ENCODE results near the gene CCDC6.

The CCDC6 gene

DNA sequence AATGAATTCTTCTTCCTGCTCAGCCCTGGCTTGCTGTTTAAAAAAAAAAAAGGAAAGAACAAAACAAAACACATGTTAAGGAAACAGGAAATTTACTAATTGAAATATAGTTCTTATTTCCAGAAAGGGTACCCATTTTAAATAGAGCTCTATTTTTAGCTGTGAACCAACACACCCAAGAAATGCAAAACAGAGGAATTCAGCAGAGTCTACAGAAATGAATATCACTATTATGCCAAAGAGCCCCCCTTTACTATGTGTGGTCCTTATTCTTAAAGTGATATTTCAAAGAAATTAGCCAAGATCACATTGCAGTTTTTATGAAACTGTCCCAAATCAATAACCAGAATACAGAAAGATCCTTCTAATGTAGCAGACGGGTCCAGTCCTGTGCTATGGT is 53.7 kb downstream of the CCDC6 start:
- DNase-seq (ENCODE audit: low read depth in 2 of 2) = no peak

DNA sequence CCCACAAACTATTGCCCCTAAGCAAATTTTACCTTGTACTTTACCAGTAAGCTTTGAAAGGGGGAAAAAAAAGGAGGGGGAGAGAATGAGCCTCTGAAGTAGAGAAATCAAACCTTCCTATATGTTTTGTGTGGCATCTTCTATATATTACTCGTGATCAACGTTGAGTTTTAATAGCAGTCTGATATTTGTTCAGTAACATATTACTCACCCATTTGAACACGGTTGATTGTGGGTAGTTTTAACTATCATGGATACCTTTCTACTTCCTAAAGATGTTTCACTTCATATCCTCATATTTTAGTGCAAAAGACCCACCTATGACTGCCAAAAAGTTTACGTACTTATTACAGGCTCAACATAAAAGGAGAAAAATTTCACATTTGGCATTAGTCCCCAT is 54.5 kb downstream of the CCDC6 start:
- no peak for DNase-seq (ENCODE audit: low read depth in 2 of 2)

DNA sequence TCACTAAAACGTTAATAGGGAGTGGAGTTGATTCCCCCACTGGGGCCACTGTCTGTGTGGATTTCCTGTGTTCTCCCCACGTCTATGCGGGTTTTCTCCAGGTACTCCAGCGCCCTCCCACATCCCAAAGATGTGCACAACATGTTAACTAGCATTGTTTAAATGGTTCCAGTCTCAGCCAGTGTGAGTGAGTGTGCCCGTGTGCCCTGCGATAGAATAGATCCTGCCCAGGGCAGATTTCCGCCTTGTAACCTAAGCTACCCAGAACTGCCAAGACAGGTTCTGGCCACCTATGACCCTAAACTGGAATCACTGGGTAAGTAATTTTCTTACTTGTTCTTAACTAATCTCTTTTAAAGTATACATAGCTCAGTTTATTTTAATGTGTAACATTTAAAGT is 58.5 kb downstream of the CCDC6 start:
- no peak for DNase-seq (ENCODE audit: low read depth in 2 of 2)

DNA sequence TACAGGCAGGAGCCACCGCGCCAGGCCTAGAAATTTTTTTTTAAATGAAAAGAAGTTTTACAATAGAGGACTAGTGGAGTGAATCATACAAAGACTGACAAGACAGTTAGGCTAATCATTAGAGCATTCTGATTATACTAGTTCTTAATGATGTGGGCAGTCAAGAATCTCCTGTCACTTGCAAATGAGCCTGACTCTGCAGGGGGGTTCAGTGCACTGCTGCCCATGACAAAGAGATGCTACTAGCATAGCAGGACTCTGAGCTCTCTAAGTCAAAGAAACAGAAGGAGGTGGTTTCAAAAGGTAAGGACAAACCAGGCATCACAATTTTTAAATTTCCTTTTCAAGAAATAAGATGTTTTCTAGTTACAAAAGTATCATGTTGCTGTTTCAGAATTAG is 59.0 kb downstream of the CCDC6 start:
- no peak for DNase-seq (ENCODE audit: low read depth in 2 of 2)

DNA sequence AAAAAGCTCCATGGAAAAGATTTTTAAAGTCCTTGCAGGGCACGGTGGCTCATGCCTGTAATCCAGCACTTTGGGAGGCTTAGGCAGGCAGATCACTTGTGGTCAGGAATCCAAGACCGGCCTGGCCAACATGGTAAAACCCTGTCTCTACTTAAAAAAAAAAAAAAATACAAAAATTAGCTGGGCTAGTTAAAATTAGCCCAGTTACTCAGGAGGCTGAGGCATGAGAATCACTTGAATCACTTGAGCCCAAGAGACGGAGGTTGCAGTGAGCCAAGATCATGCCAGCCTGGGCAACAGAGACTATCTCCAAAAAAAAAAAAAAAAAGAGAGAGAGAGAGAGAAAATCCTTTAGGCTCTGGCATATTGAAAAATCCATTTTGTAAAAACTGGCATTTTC is 61.9 kb downstream of the CCDC6 start:
- DNase-seq (ENCODE audit: low read depth in 2 of 2) = no peak

- no peak for DNase-seq (ENCODE audit: low read depth in 2 of 2)
Measured at GRCh38 chr10:59843748-59844147, 62.6 kb downstream of the CCDC6 start.

GRCh38 chr10:59839576-59839975 is 66.8 kb downstream of the CCDC6 start:
- DNase-seq (ENCODE audit: low read depth in 2 of 2) = no peak

GRCh38 chr10:59838085-59838789 is 68.1 kb downstream of the CCDC6 start:
- DNase-seq (ENCODE audit: low read depth in 2 of 2) = no peak

- DNase-seq (ENCODE audit: low read depth in 2 of 2) = no peak
Measured at GRCh38 chr10:59833810-59834209, 72.5 kb downstream of the CCDC6 start.

DNA sequence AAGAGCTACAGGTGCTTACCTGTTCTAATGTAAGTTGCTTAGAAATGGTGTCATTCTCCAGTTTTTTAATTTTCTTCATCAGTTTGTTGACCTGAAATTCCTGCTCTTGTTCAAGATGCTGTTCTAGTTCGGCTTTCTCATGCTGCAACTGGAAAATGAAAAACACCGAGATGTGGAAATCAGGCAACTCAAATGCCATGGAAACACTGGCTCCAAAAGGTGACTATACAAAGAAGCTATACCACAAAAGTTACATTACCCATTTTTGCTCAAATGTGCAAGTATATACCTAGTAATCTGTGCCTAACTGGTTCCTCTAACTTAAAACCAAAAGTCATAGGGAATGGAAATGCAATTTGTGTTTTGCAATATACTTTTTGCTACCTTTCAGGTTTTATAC is 73.8 kb downstream of the CCDC6 start:
- DNase-seq (ENCODE audit: low read depth in 2 of 2) = no peak

DNA sequence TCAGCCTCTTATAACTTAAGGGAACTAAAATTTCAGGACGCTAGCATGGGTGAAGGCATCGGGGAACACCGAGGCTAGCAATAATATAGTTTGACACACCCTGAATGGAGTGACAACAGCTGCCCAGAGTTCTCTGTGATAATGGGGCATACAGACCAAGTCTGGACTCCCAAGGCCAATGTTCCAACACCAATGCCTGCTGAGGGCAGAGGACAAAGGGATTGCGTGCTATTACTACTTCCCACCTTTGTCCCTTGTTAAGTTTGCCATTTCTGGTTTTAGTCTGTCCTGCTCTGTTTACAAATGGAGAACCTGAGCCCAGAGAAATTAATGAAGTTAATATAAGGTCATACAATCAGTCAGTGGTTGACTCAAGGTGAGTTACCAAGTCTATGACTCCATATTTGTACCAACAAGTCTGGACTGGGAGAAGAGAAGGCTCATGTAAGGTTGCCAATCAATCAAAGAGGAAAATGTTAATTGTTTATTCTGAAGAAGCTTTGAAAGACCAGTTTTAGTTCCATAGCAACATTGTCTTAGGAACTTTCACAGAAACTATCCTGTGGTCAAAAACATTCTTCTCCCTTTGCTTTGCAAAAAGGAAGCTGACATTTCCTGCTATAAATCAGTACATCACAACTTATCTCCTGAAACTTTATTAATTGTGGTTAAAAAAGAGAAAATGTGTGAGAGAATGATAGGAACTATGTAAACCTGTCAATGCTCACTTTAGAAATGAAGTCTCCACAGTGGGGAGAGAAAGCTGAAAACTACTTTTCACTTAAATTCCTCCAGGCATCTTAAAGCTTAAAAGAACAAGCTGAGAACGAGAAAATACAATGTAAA is 74.5 kb downstream of the CCDC6 start:
- DNase-seq (ENCODE audit: low read depth in 2 of 2) = no peak

GRCh38 chr10:59830601-59831259 is 75.6 kb downstream of the CCDC6 start:
- no peak for DNase-seq (ENCODE audit: low read depth in 2 of 2)

GRCh38 chr10:59829601-59830000 is 76.8 kb downstream of the CCDC6 start:
- no peak for DNase-seq (ENCODE audit: low read depth in 2 of 2)

DNA sequence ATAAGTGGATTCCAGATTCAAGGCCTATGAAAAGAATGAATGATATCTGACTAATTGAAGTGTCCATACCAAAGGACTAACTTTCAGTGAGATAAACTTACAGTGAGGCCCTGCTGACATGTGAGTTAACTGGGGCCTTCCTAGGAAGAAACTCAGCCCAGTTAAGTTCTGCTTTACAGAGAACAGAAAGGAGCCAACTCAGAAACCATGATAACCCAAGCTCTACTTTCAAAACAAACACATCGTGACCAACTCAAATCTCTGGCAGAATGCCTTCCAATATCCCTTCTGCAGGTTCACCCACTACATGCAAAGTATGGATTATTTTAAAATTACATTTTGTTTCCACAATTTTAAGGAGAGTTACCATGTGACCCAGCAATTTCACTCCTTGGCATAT is 77.3 kb downstream of the CCDC6 start:
- no peak for DNase-seq (ENCODE audit: low read depth in 2 of 2)

- DNase-seq (ENCODE audit: low read depth in 2 of 2) = no peak
Measured at GRCh38 chr10:59825932-59826331, 80.4 kb downstream of the CCDC6 start.

DNA sequence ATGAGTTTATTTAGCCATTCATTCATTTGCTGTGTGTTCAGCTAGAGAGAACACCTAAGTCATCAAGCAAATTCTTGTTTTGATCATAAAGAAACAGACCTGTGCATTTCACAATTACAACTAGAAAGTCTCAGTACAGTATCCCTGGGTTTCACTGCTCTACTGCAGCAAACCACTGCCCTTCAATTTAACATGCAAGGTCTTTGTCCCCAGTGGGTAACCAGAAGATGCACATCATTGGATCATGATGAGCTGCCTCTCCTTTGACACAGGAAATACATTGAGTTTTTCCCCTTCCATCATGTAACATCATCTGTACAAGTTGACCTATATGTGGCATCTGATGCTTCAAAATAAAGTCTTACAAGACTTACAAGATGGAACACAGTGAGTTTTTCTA is 82.6 kb downstream of the CCDC6 start:
- no peak for DNase-seq (ENCODE audit: low read depth in 2 of 2)

DNA sequence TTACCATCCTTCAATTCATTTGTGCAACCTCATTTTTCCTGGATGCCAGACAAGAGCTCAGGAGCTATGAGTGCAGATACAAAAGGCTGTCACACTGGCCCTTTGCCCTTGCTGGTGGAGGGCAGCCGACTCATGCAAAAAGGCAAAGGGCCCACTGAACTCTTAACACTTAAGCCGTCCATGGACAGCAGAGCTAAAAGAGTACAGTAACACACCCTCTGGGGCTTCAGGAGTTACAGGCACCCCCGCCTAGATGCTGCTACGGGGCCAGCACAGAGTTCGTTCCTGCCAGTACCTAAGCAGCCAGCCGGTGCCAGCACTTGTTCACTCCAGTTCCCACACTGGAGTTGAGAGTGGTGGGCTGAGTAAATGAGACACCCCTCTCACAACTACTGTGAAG is 83.2 kb downstream of the CCDC6 start:
- DNase-seq (ENCODE audit: low read depth in 2 of 2) = no peak

GRCh38 chr10:59820471-59820870 is 85.9 kb downstream of the CCDC6 start:
- DNase-seq (ENCODE audit: low read depth in 2 of 2) = no peak

DNA sequence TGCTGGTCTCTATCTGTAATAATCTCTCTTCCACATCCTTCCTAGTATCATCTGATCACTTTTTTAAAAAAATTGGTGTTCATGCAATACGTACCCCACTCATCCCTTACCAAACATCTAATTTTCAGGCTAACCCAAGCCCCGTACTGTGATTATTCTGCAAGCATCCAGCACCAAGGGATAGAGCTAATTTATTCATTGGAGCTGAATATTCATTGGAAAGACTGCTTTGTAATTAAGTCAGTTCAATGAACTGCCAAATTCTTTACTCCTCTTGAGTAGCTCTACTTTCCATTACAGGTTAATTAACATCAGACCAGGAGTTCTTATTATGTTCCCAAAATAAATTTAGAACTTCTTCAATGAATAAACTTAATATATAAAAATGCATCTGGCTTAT is 86.7 kb downstream of the CCDC6 start:
- DNase-seq (ENCODE audit: low read depth in 2 of 2) = no peak

- DNase-seq (ENCODE audit: low read depth in 2 of 2) = no peak
Measured at GRCh38 chr10:59819265-59819664, 87.1 kb downstream of the CCDC6 start.

- DNase-seq (ENCODE audit: low read depth in 2 of 2) = no peak
Measured at GRCh38 chr10:59817773-59818172, 88.6 kb downstream of the CCDC6 start.

DNA sequence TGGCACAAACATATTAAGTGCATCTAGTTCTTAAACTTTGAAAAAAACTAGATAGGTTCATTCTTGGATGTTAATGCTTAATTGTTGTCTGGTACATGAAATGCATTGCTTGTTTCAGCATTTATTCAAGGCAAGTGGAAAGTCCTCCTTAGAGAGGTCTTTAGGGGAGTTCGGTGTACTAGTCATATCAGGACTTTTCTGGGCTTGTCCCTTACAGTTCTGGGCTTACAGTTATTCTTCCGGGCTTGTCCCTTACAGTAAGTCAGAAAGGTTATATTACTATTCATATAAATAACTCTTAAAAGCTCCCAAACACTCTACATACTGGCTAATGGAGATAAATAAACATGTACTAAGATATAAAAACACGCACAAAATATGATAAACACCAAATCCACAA is 91.5 kb downstream of the CCDC6 start:
- DNase-seq (ENCODE audit: low read depth in 2 of 2) = no peak
